H1 (cell line): ENCODE results near the gene SHISA6. TPM values are rescaled to one million over a fixed set of nuclear protein-coding genes. Genes with fewer than 3 reads are reported as not detected.

Source experiments
- CTCF ChIA-PET: fragments of 300-600 bp; sonication (Branson Sonifier 250); formaldehyde crosslinking; loops from one replicate; lab custom pipeline; 2021; ENCODE audit not compliant: partially characterized antibody; lab: Charles Lee
- POLR2A ChIA-PET: fragments of 300-600 bp; sonication (Branson Sonifier 250); formaldehyde crosslinking; loops from one replicate; lab custom pipeline; 2021; ENCODE audit warnings: inconsistent platforms; ENCODE audit not compliant: partially characterized antibody; lab: Charles Lee
- DNase-seq, 2 experiments: peaks; one replicate each; pipeline versions ENCODE4 v3.0.0 to v3.0.0-alpha.2; 2010 to 2022; ENCODE audit warnings: low spot score in 2 of 2, low read depth in 1 of 2, mixed read lengths in 1 of 2
- FAIRE-seq: peaks from 2 replicates; lab custom pipeline; 2011; peaks lifted over from hg19 to GRCh38; lab: Jason Lieb, UNC
- H2AFZ ChIP-seq: 2 replicates; pipeline ENCODE4 v1.8.1; 2012; ENCODE audit warnings: low read length, inconsistent platforms
- H2AK5ac ChIP-seq: 2 replicates; pipeline ENCODE4 v1.6.1; 2013; ENCODE audit warnings: low read depth, low read length
- H2BK120ac ChIP-seq: replicated peaks from 2 replicates; pipeline ENCODE3; 2013; ENCODE audit warnings: low read depth, low read length, inconsistent platforms
- H2BK12ac ChIP-seq: 2 replicates; pipeline ENCODE4 v1.6.1; 2013; ENCODE audit warnings: low read depth, low read length
- H2BK15ac ChIP-seq: 2 replicates; pipeline ENCODE4 v1.6.1; 2013; ENCODE audit warnings: low read length
- H2BK20ac ChIP-seq: 2 replicates; pipeline ENCODE4 v1.6.1; 2013; ENCODE audit warnings: low read length
- H2BK5ac ChIP-seq: 2 replicates; pipeline ENCODE4 v1.6.1; 2013; ENCODE audit warnings: low read depth, low read length
- H3K14ac ChIP-seq: 2 replicates; pipeline ENCODE4 v1.6.1; 2013; ENCODE audit warnings: inconsistent platforms; ENCODE audit not compliant: insufficient read length
- H3K18ac ChIP-seq: 2 replicates; pipeline ENCODE4 v1.6.1; 2013; ENCODE audit warnings: low read length; ENCODE audit errors: extremely low read depth
- H3K23ac ChIP-seq: 2 replicates; pipeline ENCODE4 v1.6.1; 2013; ENCODE audit warnings: inconsistent platforms; ENCODE audit not compliant: insufficient read length
- H3K23me2 ChIP-seq: 2 replicates; pipeline ENCODE4 v1.6.1; 2013; ENCODE audit warnings: low read depth, low read length
- H3K27ac ChIP-seq: 2 replicates; pipeline ENCODE4 v1.6.1; 2011; ENCODE audit warnings: low read depth, low read length, inconsistent platforms
- H3K27me3 ChIP-seq, 4 experiments: replicated peaks in 1 of 4; 1 replicate in 1 of 4; 2 replicates in 3 of 4; pipeline versions ENCODE4 v1.6.1 to v1.8.1; 2011 to 2013; ENCODE audit warnings: low read length in 3 of 4, mild to moderate bottlenecking in 3 of 4, inconsistent platforms in 2 of 4, mixed read lengths in 2 of 4, moderate library complexity in 1 of 4; ENCODE audit not compliant: control insufficient read depth in 3 of 4, insufficient read depth in 3 of 4; ENCODE audit errors: extremely low read depth in 1 of 4
- H3K36me3 ChIP-seq, 4 experiments: 2 replicates each; pipeline versions ENCODE4 v1.6.1 to v1.8.1; 2011 to 2013; ENCODE audit warnings: mild to moderate bottlenecking in 4 of 4, low read length in 3 of 4, moderate library complexity in 2 of 4, control low read depth in 1 of 4, inconsistent platforms in 1 of 4; ENCODE audit not compliant: insufficient read depth in 4 of 4, control insufficient read depth in 2 of 4
- H3K4ac ChIP-seq: replicated peaks from 2 replicates; pipeline ENCODE3; 2013; ENCODE audit warnings: low read length, low read depth, mixed read lengths, inconsistent platforms; ENCODE audit not compliant: insufficient read length
- H3K4me1 ChIP-seq, 4 experiments: replicated peaks in 1 of 4; 1 replicate in 1 of 4; 2 replicates in 3 of 4; pipeline versions ENCODE4 v1.6.1 to v1.8.1; 2011 to 2013; ENCODE audit warnings: low read length in 3 of 4, inconsistent platforms in 2 of 4, mixed read lengths in 1 of 4; ENCODE audit not compliant: insufficient read depth in 4 of 4, control insufficient read depth in 3 of 4
- H3K4me2 ChIP-seq, 2 experiments: 2 replicates each; pipeline versions ENCODE4 v1.6.1 to v1.8.1; 2011 to 2013; ENCODE audit warnings: low read depth in 2 of 2, low read length in 2 of 2, control low read depth in 1 of 2, inconsistent platforms in 1 of 2, mild to moderate bottlenecking in 1 of 2; ENCODE audit not compliant: insufficient read depth in 1 of 2
- H3K4me3 ChIP-seq, 4 experiments: fragments of 200-600, 300-600 bp in 1 of 4; sonication (generic), shearing (Covaris generic), sonication (Bioruptor Twin) in 1 of 4; 2 replicates each; pipeline versions ENCODE4 v1.5.1 to v1.8.1; 2011 to 2016; ENCODE audit warnings: low read length in 4 of 4, low read depth in 3 of 4, control low read depth in 2 of 4, inconsistent platforms in 2 of 4, mild to moderate bottlenecking in 2 of 4, mixed read lengths in 1 of 4, moderate library complexity in 1 of 4; ENCODE audit not compliant: insufficient read depth in 2 of 4; ENCODE audit errors: extremely low read depth in 1 of 4
- H3K56ac ChIP-seq: replicated peaks from 2 replicates; pipeline ENCODE3; 2013; ENCODE audit warnings: low read depth, mild to moderate bottlenecking, mixed read lengths, low read length, inconsistent platforms; ENCODE audit not compliant: insufficient read length
- H3K79me1 ChIP-seq: 2 replicates; pipeline ENCODE4 v1.6.1; 2013; ENCODE audit warnings: low read depth, low read length, control low read depth
- H3K79me2 ChIP-seq, 2 experiments: 2 replicates each; pipeline versions ENCODE4 v1.6.1 to v1.8.1; 2012 to 2013; ENCODE audit warnings: low read length in 2 of 2, mild to moderate bottlenecking in 2 of 2, inconsistent platforms in 1 of 2; ENCODE audit not compliant: insufficient read depth in 2 of 2, control insufficient read depth in 1 of 2
- H3K9ac ChIP-seq, 4 experiments: replicated peaks in 1 of 4; 1 replicate in 1 of 4; 2 replicates in 3 of 4; pipeline versions ENCODE4 v1.6.1 to v1.8.1; 2011 to 2013; ENCODE audit warnings: low read depth in 3 of 4, low read length in 3 of 4, control low read depth in 2 of 4, mild to moderate bottlenecking in 2 of 4, moderate library complexity in 2 of 4, inconsistent platforms in 1 of 4; ENCODE audit errors: extremely low read depth in 1 of 4
- H3K9me3 ChIP-seq, 2 experiments: 2 replicates each; pipeline versions ENCODE4 v1.6.1 to v1.8.1; 2012 to 2013; ENCODE audit warnings: mild to moderate bottlenecking in 2 of 2, moderate library complexity in 2 of 2, control low read depth in 1 of 2, inconsistent platforms in 1 of 2, low read depth in 1 of 2, low read length in 1 of 2, mixed read lengths in 1 of 2; ENCODE audit not compliant: insufficient read depth in 2 of 2
- H4K20me1 ChIP-seq, 2 experiments: replicated peaks in 1 of 2; 2 replicates each; pipeline versions ENCODE3 to v1.8.1; 2011 to 2013; ENCODE audit warnings: inconsistent platforms in 2 of 2, low read length in 2 of 2, mild to moderate bottlenecking in 1 of 2; ENCODE audit not compliant: insufficient read depth in 2 of 2, control insufficient read depth in 1 of 2
- H4K5ac ChIP-seq: 2 replicates; pipeline ENCODE4 v1.6.1; 2013; ENCODE audit warnings: low read length, low read depth, mixed read lengths, inconsistent platforms; ENCODE audit not compliant: insufficient read length
- H4K8ac ChIP-seq: 2 replicates; pipeline ENCODE4 v1.8.0; 2013; ENCODE audit warnings: mild to moderate bottlenecking, moderate library complexity, low read length, inconsistent platforms; ENCODE audit not compliant: insufficient read depth; ENCODE audit errors: extremely low read depth
- H4K91ac ChIP-seq: replicated peaks from 2 replicates; pipeline ENCODE3; 2013; ENCODE audit warnings: low read length, mixed read lengths, inconsistent platforms; ENCODE audit not compliant: insufficient read length
- HDAC2 ChIP-seq, 2 experiments: fragments of 300-600 bp in 1 of 2; sonication (generic) in 1 of 2; IDR thresholded peaks; 2 replicates each; pipeline ENCODE4 v1.6.1; 2011 to 2012; ENCODE audit warnings: low read depth in 2 of 2, low read length in 2 of 2, mild to moderate bottlenecking in 2 of 2, moderate library complexity in 2 of 2, borderline replicate concordance in 1 of 2, inconsistent platforms in 1 of 2
- SAP30 ChIP-seq: fragments of 300-600 bp; sonication (generic); IDR thresholded peaks from 2 replicates; pipeline ENCODE4 v1.7.1; 2012; ENCODE audit warnings: low read length, moderate library complexity, mild to moderate bottlenecking, inconsistent platforms; ENCODE audit not compliant: insufficient read depth, insufficient replicate concordance
- SP1 ChIP-seq: IDR thresholded peaks from 2 replicates; pipeline ENCODE4 v1.6.1; 2011; ENCODE audit warnings: low read depth, low read length
- WGBS, 2 experiments: shearing (Covaris generic) in 1 of 2; methylation state at CpG; one replicate each; pipeline versions ENCODE4 v1.1.6 to v1.1.7; 2013 to 2015; ENCODE audit warnings: low lambda C conversion rate in 2 of 2, mixed read lengths in 2 of 2, inconsistent platforms in 1 of 2, low coverage in 1 of 2, missing lambda C conversion rate in 1 of 2; ENCODE audit not compliant: insufficient replicate concordance in 2 of 2, insufficient coverage in 1 of 2, insufficient read length in 1 of 2; ENCODE audit errors: extremely low coverage in 1 of 2, missing lambda C conversion rate in 1 of 2; 5-methylcytosine and 5-hydroxymethylcytosine counted together
- polyA plus RNA-seq, 7 experiments: library from polyadenylated mRNA; depleted of rRNA in 3 of 7; stranded (reverse) in 5 of 7; unstranded in 2 of 7; fragments of >200 nt in 5 of 7; fragments of 200-250 nt in 2 of 7; gene quantifications; 1 replicate in 5 of 7; 2 replicates in 1 of 7; 4 replicates in 1 of 7; pipeline versions ENCODE4 v1.2.1 to v1.2.3, GENCODE V29; 2011 to 2013; ENCODE audit warnings: missing spikeins in 2 of 7, mixed read lengths in 2 of 7
- total RNA-seq: library from RNA; stranded (reverse); fragmentation: NEBNext Ultra II Directional; extraction: Animal tissue kit (Norgen Biotek cat#: 25700); gene quantifications from 2 replicates; pipeline ENCODE4 v1.2.1, GENCODE V29; 2021

SHISA6 gene
- total and polyA plus RNA-seq, 2 of the 8 experiments (the other 6 are each of a cell fraction or from before 2014, with no cell fraction given): 2.9 to 4.8 TPM

DNA sequence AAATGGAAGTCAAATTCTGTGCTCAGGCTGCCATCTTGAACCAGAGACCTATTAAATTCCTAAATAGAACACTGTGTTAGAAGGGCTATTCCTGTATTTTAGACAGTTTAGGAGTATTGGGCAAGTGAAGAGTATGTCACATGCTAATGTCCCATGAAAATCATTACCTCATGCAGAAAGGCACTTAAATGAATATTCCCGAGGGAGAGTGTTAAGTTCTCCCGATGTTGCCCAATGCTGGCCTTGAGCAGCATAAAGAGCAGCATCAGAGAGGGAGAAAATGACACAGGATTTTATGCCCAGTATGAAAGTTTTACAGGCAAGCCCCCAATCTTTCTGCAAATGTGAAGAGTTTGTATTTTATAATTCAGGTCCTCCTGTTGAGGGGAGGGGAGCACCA, 28.2 kb upstream of the SHISA6 start:
- H2BK12ac ChIP-seq: no peak overlapping the region
- H2BK120ac ChIP-seq: no peak overlapping the region
- H3K4ac ChIP-seq: no peak overlapping the region
- no peak overlapping the region for H3K14ac ChIP-seq
- no peaks in the 10 kb centered on the region for H3K79me1 ChIP-seq
- H2AK5ac ChIP-seq: no peak overlapping the region
- H2BK20ac ChIP-seq: no peak overlapping the region
- no peak overlapping the region for H2AFZ ChIP-seq
- no peak overlapping the region for H3K27ac ChIP-seq
- DNase-seq (no peak), FAIRE-seq (no peak)
- no peak overlapping the region for H4K91ac ChIP-seq
- H3K27me3 ChIP-seq: no peaks in the 10 kb centered on the region
- no peaks in the 10 kb centered on the region for H3K36me3 ChIP-seq
- H4K5ac ChIP-seq: no peak overlapping the region
- H3K9ac ChIP-seq: no peak overlapping the region
- no peak overlapping the region for H3K23ac ChIP-seq
- no peak overlapping the region for H2BK15ac ChIP-seq
- H4K8ac ChIP-seq: no peak overlapping the region
- POLR2A ChIA-PET: no interaction called here
- H2BK5ac ChIP-seq: no peak overlapping the region
- no peaks in the 10 kb centered on the region; a peak in 1 of 4 replicates for H3K9me3 ChIP-seq
- peaks cover 0 to 2% (median 0%) of the 10 kb centered on the region in 4 experiments; a peak in 1 of 7 replicates for H3K4me1 ChIP-seq
- no peaks in the 10 kb centered on the region for H3K79me2 ChIP-seq
- WGBS, 2 experiments: 95% methylated on average over 2 of the region's 2 CpGs; no CpG with 5 or more reads in 1 of the 2 experiments
- TF ChIP-seq HDAC2 (IDR thresholded peaks at IDR 0.05; ENCODE audit: borderline replicate concordance in 1 of 2, low read depth in 2 of 2, low read length in 2 of 2) (no peak), SAP30 (no peak), SP1 (no peak)
- TF ChIP-seq, all 59 proteins: peak for 0
- Histone ChIP-seq H3K4me3 (no peak overlapping the region), H3K56ac (no peak overlapping the region), H3K4me2 (no peak overlapping the region), H3K18ac (no peak overlapping the region), H3K23me2 (no peaks in the 10 kb centered on the region), H4K20me1 (no peaks in the 10 kb centered on the region)
- CTCF ChIA-PET: no interaction called here
